Activated CD8-positive, alpha-beta memory T cell treated with anti-CD3 and anti-CD28 coated beads, Interleukin-2, amount 50 U/mL, for 4 hours (primary cell): ENCODE measurements around the gene CNTNAP4.

Experiments
- DNase-seq: peaks from one replicate; pipeline ENCODE4 v3.0.0-alpha.2; 2020

The CNTNAP4 gene

GRCh38 chr16:76409706-76410105 is 132.5 kb downstream of the CNTNAP4 start:
- DNase-seq = no peak

DNA sequence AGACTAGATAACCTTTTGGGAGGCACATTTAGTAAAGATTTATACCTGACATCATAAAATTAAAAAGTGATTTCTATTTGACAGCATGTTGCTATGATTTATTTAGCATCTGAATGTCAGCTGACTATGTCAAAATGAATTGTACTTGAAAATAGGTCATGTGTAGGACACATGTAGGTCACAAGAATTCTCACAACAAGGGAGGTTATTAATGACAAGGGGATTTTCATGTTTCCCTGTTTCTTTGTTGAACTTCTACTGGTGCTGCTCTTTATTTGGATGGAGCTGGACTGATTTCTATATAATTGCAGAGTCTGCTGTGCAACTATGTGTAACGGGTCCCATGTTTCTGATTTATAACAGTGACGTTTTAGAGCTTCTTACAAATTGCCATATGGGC is 144.4 kb downstream of the CNTNAP4 start:
- no peak for DNase-seq

- no peak for DNase-seq
These were observed 151.7 kb downstream of the CNTNAP4 start for GRCh38 chr16:76428858-76429257.

DNA sequence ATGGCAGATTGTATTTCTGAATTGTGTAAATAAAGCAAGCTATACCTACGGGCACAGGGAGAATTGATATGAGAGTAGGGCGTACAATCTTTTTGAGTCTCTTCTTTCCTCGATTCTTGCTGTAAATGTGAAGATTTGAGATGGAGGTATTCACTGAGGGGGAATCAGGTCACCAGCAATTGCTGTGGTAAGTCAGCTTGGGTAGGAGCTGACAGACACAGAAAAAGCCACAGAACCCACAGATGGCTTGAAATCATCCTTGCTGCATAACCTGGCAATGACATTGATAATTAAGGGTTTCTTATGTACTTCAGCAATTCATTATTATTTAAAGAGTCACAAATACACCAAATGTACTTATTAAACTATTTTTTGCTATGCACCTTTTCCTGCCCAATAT is 164.2 kb downstream of the CNTNAP4 start:
- DNase-seq = no peak

GRCh38 chr16:76441876-76442275 is 164.7 kb downstream of the CNTNAP4 start:
- DNase-seq = no peak

DNA sequence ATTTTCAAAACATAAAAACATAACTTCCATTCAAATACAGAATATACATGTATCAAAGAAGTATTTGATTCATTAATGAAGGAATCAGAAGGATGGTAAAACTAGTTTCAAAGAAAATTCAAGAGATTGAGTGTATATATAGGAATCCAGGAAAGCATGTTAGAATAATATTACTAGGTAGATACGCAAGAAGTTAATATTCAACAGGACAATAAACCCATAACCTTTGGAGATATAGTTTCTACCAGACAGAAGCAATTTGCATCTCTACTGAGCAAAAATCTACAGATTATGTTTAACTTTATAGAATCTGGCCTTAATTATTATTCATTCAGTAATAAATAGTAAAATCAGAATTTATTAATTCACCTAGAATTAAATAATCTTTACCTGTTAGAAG is 166.8 kb downstream of the CNTNAP4 start:
- no peak for DNase-seq

DNA sequence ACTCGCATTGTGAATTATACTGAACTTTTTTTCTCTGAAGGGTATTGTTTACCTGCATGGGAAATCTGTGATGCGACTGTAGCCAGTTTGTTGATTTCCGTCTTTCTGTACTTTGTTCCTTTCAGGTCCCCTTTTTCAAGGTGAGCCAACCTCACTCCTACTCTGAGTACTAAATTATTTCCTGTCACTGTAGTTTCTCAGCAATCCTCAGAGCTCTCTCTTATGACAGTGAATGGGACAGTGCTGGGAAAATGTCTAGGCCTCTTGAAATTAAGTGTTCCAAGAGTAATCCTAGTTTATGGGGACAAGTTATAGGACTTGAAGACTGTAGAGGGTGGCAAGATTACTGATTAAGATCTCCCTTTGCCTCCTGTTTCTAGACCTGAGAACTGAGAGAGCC is 167.6 kb downstream of the CNTNAP4 start:
- DNase-seq = no peak

DNA sequence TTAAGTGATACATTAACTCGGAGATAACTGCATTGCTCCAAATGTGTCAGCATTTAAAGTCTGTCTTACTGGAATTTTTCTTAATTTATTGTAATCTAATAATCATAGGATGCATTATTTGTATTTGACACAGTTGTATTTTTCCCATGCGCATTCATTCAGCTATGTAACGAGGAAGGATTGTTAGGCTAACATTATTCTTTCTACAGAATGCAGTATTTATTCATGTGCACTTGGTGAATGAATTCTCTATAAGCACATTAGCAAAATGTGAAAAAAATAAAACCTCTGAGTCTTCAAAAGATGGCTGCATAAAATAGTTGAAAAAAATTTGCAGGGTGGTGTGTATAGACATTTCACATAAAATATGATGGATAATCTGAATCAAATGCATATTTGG is 168.6 kb downstream of the CNTNAP4 start:
- DNase-seq = no peak

GRCh38 chr16:76446251-76446650 is 169.1 kb downstream of the CNTNAP4 start:
- DNase-seq = no peak

GRCh38 chr16:76450890-76451289 is 173.7 kb downstream of the CNTNAP4 start:
- no peak for DNase-seq

- no peak for DNase-seq
These were observed 178.1 kb downstream of the CNTNAP4 start for GRCh38 chr16:76455257-76455656.

GRCh38 chr16:76456016-76456415 is 178.8 kb downstream of the CNTNAP4 start:
- no peak for DNase-seq

- DNase-seq = no peak
These were observed 181.9 kb downstream of the CNTNAP4 start for GRCh38 chr16:76459111-76459510.

DNA sequence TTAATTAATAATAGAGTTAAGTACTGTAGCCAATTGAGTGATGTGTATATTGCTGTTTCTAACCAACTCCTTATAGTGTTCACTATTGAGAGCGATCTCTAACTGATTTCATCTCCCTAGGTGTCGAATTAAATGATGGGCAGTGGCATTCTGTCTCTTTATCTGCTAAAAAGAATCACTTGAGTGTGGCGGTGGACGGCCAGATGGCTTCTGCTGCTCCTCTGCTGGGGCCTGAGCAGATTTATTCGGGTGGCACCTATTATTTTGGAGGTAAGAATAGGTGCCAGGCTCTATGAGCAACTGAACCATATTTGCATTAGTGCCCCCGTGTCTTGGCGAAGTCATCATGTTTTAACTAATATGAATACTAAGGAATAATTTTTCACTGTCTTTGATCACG is 184.6 kb downstream of the CNTNAP4 start:
- no peak for DNase-seq

- DNase-seq = no peak
These were observed 187.9 kb downstream of the CNTNAP4 start for GRCh38 chr16:76464955-76465620.

GRCh38 chr16:76466871-76467270 is 189.7 kb downstream of the CNTNAP4 start:
- no peak for DNase-seq

DNA sequence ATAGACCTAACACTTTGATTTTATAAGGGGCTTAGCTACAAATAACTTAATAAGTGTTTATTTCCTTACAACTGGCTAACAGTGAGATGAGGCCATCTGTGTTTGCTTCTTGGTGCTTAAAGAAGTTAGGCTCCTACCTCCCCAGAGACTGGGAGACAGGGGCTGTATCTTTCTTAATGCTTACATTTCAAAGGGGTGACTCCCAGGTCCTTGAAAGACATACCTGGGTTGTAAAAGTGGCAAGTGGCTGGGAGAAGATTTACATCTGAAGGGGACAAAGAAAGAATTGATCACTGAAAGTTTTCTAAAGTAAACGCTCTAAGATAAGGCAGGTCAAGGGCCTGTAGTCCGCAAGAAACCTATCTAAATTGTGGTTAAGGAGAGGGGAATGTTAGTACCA is 196.8 kb downstream of the CNTNAP4 start:
- no peak for DNase-seq

DNA sequence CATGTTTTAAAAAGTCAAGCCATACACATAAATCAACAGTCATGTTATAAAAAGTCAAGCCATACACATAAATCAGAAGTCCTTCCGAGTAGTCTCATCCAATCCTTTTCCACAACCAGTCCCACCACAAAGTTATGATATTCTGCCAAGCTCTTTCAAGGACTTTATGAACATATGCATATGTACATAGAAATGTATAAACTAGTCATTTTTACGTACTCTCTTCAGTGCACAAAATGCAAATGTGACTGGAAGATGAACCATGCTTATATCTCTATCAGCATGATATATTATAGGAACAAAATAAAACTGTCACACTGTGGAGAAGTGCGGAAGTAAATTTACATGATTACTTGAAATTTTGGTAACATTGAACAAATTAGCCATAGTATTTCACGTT is 200.9 kb downstream of the CNTNAP4 start:
- DNase-seq = no peak

DNA sequence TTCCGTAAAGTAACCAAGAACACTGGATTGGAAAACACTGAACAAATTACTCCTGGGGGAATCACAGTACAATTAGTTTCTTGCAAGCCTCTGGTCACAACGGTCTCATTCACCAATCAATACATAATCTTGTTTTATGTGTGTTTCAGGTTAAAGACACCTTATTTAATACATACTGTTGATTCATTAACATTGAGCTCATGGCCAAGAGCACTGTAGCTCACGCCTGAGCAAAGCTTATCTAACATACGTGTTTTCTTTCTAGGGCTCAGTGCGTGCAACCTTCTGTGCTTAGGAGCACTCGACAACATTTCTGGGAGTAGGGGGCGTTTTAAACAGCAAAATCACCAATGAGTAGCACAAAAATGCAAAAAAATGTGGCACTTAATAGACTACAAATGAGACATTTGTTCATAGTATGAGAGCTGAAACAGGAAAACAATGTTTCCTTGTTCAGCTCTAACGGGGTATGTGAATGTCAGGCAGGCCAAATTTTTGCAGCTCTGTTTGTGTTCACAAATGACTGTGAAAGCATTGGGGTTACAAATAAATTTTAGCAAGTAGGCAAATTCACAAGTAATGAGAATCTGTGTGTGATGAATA is 206.2 kb downstream of the CNTNAP4 start:
- DNase-seq = no peak

GRCh38 chr16:76484020-76484419 is 206.8 kb downstream of the CNTNAP4 start:
- no peak for DNase-seq

- DNase-seq = no peak
These were observed 209.5 kb downstream of the CNTNAP4 start for GRCh38 chr16:76486740-76487139.

DNA sequence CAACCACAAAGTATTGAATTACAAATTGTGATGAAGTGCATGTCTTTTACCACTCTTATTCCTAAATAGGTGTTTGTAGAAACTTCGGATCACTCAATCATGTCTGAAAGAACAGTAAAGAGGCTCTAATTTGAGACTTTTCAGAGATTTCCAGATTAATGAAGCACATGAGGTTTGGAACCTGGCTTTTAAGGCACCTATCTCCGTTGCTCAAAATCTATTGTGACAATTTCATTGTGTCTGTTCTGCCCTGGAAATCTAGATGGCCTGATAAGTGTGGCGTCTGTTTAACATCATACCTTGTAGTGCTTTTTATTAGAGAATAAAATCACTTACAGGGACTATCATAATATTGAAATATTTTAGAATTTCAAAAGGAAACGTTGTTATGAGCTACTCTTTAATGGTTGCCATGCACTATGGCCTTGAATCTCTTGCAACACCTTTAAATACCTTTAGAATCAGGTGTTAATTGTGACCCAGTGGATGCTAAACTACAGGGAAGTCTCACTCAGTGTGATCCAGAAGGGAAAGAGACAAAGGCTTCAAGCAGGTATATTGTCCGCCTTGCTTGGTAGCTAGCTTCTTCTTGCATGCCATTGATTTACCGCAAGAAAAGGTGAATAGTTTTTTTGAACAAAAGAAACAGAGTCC is 210.3 kb downstream of the CNTNAP4 start:
- DNase-seq = no peak

DNA sequence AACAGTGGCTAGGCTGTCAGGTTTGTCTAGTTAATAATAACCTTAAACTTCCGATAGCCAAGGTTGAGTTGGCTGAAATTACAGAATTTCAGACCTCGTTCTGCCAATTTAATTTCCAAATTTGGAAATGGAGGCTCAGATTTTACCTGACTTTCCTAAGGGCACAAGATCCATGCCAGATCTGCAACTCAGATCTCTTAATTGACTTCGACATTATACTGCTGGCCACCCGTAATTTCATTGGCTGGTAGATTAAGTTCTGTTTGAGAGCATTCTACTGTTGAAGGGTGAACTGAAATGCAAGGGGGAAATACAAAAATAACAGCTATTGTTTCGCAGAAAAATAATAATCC is 210.8 kb downstream of the CNTNAP4 start:
- DNase-seq = no peak

DNA sequence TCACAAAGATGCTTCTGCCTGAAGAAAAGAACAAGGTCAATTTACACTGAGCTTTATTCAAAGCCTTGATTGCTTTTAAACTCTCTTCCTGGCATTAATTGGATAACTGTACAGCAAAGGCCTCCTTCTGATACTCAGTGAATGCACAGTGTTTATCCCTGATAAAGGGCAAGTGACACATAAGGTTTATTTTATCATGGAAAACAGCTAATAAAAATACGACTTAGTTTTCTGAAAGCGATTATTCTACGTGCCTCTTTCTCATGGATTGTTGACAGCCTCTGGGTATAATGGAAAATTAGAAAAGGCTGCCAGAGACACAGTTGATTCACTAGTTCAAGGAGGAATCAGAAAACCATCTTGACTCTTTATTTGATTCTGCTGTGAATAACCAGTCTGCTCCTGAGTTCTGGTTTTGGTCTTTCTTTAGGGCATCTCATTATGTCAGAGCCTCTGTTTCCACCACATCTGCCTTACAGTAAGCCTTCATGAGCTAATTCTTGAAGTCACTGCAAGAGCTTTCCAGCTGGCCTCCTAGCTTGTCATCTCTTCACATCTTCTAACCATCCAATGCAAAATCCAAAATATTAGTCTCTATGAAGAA is 212.9 kb downstream of the CNTNAP4 start:
- DNase-seq = no peak
